Jurkat, Clone E6-1 (cell line): ENCODE measurements around the gene LRP1B.

Experiments used
- DNase-seq: peaks from one replicate; pipeline ENCODE4 v3.0.0-alpha.2; 2011; ENCODE audit warnings: low read depth, low spot score
- H3K4me3 ChIP-seq: 2 replicates; pipeline ENCODE4 v1.5.1; 2011; ENCODE audit warnings: mild to moderate bottlenecking, low read length, control low read depth, moderate library complexity

LRP1B gene

DNA sequence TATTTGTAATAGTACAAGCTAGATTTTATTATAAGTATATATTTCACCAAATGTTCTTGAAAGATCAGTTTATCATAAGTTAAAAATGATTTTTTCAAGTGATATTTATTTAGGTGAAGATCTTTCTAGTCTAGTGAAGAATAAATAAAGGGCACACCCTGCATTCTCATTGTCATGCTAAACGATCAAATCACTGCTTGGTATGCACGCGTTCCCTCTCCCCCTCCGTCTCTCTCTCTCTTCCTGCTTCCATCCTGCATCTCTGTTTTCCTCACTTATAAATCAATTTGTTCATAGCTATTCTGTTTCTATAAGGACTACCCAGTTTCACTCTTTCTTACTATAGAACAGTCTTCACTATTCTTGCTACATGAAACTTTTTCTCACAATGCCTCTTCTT lies 1067.4 kb downstream of the LRP1B start:
- no peak overlapping the region for H3K4me3 ChIP-seq
- no peak for DNase-seq

DNA sequence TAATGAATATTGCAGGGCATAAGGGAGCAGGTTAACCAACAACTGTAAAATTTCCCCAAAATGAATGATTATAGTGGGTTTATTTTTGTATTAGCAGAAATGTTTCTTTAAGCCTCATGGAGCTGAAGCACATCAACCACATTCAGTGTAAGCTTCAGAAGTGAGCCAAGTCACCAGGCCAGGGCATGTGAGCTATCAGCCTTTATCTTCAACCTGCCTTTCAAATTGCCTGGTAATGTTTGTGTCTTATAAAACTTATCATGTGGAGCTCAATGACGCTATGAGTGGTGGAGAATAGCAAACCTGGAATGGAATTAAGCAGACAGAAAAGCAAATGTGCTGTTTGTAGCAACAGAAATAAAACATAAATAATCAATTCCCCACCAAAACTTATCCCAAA lies 1068.4 kb downstream of the LRP1B start:
- H3K4me3 ChIP-seq, result no peak overlapping the region
- DNase-seq, result no peak

DNA sequence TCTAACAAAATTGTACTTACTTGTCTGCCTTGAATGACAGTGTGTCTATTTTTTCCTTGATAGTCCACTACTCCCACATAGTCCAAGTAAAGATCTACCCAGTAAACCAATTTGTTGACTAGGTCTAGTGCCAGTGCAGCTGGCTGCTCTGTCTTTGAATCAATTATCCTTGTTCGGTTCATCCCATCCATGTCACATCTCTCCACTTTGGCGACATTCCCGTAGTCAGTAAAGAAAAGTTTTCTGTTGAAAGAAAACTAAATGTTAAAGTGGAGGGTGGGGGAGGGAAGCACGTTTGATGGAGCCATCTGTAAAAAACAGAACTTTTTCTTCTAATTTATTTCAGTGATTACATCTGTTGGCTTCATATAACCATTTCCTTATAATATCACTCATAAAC lies 1068.8 kb downstream of the LRP1B start:
- no peak for DNase-seq
- no peak overlapping the region for H3K4me3 ChIP-seq

DNA sequence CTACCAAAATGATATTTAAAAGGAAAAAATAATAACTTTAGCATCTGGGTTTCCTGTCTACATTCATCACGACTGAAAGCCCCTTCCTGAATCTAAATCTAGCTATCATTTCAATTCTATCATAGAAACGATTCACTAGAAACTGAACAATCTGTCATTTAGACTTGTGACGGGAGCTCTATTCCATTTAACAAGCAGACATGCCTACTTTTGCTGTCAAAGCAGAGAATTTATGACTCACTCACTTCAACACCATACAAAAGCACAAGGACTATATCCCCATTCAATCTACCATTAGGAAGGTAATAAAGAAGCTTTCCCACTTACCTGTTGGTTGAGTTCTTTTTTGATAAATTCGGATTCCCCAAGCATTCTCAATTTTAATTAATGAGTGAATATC lies 1072.3 kb downstream of the LRP1B start:
- no peak for DNase-seq
- no peak overlapping the region for H3K4me3 ChIP-seq

DNA sequence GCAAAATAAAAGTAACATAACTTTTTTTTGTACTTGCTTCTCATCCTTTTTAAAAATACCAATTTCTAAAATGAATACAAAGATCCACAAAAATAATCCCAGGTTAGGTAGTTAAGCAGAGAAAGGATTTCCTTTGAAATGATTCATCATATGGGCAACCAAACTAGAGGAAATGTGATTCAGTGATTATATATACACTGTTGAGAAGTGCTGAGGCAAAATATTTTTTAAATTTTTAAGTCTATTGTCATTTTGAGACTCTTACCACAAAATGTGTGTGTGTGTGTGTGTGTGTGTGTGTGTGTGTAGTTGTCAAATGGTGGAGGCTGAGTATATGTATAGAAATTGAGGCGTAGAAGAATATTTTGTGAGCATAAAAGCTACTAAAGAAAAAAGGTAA lies 1075.3 kb downstream of the LRP1B start:
- DNase-seq, result no peak
- no peak overlapping the region for H3K4me3 ChIP-seq

DNA sequence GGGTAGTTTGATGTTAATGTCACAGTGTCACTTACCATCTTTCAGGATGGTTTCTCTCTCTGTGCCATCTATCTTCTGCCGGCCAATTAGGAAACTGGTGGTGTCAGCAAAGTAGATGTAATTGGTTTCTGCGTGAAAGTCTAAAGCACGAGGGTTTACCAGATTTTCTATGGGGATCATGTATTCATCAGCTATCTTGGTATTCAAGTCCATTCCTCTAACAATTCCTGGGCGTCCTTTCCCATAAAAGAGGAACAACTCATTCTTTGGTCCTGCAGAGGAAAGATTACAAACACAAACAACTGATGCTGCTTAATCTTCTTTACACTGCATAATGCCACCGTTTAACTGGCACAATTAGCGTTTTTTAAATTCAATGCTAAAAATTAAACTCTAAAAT lies 1081.9 kb downstream of the LRP1B start:
- no peak for DNase-seq
- no peak overlapping the region for H3K4me3 ChIP-seq

DNA sequence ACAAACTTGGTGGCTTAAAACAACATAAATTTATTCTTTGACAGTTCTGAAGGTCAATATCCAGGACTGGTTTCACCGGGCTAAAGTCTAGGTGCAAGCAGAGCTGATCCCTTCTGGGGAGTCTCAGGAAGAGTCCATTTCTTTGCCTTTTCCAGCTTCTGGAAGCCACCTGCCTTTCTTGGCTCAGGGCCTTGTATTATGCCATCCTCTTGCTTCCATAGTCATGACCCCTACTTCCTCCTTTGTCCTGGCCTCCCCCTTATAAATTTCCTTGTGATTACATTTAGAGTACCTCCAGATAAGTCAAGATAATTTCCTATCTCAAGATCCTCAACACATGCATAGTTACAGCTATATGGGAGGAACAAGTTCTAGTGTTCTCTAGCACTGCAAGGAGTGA lies 1089.5 kb downstream of the LRP1B start:
- H3K4me3 ChIP-seq, result no peak overlapping the region
- DNase-seq, result no peak

DNA sequence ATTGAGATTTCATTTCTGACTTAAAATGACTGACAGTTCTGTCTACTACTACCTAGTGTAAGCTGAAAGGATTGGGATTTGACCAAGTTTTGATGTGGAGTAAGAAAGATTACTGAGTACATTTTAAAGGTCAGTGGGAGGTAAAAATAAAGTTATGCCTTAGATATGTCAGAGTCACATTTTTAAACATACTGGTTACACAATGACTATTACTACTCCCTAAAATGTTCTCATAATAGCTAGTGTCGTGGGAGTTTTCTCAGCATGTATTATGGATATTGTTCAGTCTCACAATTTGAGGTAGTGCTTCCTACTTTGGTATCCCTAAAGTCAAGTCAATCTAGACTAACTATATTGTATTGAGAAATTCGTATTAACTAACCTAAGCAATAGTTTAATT lies 1092.5 kb downstream of the LRP1B start:
- no peak overlapping the region for H3K4me3 ChIP-seq
- no peak for DNase-seq

DNA sequence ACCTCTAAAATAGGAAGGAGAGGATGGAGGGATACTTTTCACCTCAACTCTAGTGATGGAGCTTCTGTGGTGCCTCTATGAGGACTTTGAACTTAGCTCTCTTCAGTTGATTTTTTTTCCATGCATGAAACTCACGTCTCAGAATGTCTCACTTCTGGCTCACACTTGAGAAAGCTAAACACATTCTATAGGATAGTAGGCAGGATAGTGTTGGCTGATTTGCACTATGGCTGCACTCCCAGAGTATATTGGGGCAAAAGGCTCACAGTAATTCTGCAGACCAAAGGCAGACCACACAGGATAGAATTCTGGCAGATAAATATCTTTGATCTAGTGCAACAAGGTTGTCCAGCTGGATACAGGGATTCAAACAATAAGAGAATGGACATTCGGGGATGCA lies 1093.5 kb downstream of the LRP1B start:
- H3K4me3 ChIP-seq, result no peak overlapping the region
- no peak for DNase-seq

DNA sequence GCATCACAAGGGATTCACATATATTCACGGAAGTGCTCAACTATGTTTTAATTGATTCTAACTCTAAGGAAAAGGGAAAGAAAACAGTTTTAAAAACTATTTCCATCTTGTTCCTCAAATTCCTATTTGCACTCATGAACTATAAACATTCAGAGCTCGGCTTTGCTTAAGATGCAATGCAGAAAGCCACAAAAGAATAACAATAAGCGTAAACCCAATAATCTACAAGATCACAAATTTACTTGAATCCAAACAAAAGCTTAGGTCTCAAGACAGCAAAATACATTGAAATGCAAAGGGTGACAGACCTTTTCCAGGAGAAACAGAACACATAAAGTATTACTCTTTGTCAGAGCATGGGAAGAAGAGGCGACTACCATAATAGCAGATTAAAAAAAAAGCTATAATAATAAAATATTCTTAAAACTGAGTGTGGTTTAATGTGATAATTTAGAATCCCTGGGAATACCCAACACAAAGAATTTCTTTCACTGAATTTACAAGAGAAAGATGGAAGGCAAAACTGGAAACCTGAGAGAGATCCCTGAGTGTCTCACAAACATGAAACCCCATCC lies 1094.9 kb downstream of the LRP1B start:
- no peak overlapping the region for H3K4me3 ChIP-seq
- DNase-seq, result no peak

DNA sequence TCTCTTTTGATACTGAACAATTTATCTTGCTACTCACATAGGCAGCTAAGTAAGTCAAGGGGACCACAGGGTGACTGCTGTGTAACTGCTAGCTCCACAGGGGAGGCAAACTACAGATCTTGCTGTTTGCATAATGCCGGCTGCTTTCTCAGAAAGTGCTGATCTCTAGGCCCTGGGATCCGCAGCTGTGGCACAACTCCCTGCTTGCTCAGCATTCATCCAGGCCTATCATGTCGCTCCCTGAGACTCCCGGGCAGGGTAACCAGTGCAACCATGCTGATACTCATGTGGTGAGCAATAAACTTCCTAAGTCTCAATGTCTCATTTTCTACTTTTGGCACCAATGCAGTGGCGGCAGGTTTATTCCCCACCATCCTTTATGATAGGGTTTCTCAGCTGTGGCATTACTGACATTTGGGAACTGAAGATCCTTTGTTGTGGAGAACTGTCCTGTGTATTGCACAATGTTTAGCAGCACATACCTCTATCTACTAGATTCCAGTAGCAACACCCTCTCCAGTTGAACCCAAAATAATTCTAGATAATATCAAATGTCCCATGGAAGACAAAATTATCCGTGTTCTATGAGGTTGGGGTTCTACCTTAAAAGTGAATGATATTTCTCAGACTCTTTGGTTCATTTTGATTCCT lies 1101.3 kb downstream of the LRP1B start:
- DNase-seq, result no peak
- no peak overlapping the region for H3K4me3 ChIP-seq

DNA sequence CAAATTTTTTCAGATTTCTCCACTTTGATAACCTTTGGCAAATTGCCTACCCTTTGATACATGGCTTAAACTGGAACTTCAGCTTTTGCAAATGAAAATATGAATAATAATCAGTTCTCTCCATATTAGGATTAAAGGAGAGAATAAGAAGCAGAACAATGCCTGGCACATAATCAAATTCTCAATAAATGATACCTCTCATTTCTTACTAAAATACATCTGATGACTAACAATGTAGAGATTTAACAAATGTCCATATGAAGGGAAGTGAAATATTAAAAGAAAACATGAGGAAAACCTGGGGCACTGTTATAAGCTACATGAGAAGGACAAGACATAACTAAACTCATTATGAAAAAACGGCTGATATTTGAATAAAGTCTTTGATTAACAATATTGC lies 1103.6 kb downstream of the LRP1B start:
- H3K4me3 ChIP-seq, result no peak overlapping the region
- DNase-seq, result no peak

DNA sequence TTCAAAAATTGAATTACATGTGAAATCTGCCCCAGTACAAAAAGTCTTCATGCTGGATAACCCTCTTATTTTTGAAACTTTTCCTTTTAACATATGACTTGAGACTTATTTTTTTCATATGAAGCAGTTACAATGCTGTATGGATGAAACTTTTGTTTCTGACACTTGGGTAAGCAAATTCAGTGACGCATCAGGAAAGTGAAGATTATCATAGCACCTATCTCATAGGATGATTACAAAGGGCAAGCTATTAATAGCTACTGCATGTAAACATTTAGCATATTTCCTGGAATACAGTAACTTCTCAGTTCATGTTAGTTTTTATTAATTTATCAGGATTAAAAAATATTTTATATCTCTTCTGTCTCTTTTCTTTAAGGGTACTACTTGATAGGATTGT lies 1109.2 kb downstream of the LRP1B start:
- no peak for DNase-seq
- H3K4me3 ChIP-seq, result no peak overlapping the region

DNA sequence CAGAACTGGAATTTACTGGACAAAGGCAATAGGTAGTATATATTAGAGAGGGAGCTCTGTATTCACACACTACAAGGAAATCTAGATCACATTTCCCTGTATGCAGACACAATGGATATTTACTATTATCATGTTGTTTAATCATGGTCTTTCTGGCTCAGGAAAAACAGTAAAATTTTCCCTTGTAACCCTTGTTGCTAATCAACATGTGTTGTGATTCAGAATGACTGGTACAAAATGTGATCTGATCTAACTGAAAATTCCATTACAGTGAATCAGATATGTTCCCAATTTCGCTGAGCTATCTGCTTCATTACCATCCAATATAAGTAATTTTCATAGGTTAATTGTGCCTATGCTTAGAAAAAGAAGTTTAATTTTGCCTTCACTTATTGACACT lies 1109.7 kb downstream of the LRP1B start:
- H3K4me3 ChIP-seq, result no peak overlapping the region
- DNase-seq, result no peak

DNA sequence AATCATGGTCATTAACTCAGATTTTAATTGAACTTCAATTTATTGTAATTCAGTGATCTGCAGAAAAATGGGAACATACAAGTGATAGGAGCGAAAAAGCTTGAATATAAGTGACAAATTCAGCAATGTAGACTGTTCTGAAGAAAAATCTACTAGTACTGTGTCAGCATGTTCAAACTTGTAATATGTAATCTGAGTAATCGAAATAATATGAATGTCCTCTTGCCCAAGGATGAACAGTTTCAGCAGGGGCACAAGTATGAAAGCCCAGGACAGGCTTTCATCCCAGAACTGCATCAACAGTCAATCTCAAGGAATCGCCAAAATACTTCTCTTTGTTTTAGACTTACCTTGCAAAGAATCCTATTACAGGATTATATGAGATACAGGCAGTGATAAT lies 1110.5 kb downstream of the LRP1B start:
- H3K4me3 ChIP-seq, result no peak overlapping the region
- no peak for DNase-seq

DNA sequence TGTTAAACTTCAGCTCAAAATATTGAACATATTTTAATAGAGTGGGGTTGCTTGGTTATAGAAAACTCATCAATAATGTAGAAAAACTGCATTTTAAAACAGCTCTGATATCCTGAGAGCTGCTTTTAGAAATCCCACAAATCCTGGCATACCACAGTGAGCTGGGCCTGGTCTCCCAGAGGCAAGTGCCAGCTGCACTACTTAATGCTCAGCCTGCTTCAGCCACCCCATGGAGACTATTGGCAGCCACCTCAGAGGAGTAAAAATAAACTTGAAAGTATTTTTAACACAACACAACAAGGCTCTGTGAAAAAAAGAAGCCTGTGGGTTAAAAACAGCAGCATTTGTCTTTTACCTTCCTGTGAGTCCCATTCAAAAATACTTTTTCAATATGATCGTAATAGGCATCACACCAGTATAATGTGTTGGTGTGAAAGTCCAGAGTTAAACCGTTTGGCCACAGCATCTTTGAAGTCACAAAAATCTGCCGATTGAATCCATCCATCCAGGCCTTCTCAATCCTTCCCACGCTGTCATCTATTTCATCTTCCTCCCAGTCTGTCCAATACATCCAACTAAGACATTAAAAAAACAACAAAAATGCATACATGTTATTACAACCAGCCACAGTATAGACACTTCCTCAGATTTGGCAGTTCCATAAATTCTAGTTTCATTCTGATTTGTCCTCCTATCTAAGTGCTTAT lies 1115.3 kb downstream of the LRP1B start:
- no peak overlapping the region for H3K4me3 ChIP-seq
- DNase-seq, result no peak

DNA sequence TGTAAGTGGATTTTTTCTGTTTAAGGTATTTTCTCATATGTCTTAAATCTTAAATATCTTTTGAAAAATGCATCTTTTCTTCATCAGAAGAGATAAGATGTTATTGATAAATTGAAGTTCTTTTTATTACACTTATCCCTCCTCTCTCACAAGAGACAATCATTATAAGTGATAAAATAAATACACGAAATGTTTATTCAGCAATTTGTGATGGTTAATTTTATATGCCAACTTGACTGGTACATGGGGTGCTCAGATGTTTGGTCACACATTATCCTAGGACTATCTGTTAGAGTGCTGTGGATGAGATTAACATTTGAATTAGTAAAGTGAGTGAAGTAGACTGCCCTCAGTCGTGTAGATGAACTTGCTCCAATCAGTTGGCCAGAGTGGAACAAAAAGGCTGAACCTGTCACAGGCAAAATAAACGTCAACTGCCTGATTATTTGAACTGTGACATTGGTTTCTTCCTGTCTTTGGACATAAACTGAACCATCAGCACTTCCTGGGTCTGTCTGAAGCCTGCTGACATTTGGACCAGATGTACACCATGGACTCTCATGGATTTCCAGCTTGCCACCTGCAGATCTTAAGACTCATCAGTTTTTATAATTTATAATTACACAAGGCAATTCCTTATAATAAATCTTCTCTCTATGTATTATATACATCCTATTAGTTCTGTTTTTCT lies 1126.7 kb downstream of the LRP1B start:
- DNase-seq, result no peak

DNA sequence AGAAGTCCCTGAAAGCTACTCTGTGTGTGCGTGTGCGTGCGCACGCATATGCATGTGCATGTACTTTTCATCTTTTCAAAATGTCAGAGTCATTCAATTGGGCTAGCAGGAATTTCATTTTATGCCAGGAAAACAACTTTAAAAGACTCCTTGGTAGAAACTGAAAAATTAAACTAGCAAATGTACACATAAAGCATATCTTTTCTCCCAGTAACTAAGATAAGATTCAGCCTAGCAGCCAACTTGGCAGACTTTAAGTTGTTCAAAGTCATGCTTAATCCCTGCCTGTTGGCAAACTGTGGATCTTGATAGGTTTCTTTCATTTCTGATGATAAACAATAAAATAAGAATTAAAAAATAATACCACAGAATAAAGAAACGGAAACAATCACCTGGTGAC lies 1129.1 kb downstream of the LRP1B start:
- DNase-seq, result no peak

More for the DNA sequence above, 1126.7 kb downstream of the LRP1B start:
- no peak overlapping the region for H3K4me3 ChIP-seq

DNA sequence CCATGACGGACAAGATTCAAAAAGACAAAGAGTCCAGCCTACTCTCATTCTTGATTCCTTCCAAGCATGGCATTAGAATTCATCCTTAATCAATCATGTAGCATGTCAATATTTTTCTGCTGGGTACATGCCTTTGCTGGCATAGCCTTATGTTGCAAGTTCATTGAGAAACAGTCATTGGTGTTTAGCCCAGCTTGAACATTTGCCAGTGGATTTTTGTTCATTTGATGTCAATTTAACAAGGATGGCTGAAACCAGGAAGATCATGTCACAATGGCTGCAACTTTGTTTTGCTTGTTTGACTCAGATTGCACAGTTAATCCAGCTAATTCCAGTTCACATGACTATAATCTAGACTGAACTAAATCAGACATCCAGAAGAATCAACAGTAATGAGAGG lies 1132.2 kb downstream of the LRP1B start:
- DNase-seq, result no peak
- no peak overlapping the region for H3K4me3 ChIP-seq

More for the DNA sequence above, 1129.1 kb downstream of the LRP1B start:
- no peak overlapping the region for H3K4me3 ChIP-seq

DNA sequence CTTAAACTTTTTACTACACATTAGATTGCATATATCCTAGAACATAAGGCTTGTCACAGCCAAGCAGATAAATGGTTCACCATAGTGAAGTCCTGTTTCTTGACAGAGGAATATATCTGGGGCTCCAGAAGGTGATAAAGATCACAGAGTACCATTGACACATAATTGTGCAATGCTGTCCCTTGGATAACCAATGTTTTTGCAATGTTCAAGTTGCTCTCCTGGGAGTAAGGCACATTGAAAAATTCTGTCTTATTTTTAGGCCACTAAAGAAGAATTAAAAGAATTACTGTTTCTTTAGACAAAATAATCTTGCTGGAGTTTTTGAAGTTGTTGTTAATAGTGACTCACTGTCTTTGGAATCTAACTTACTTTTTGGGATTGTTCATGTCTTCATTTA lies 1132.8 kb downstream of the LRP1B start:
- no peak for DNase-seq
- no peak overlapping the region for H3K4me3 ChIP-seq
